GM10248 (cell line): ENCODE results near the gene SYNE1.

Source experiments
- CTCF ChIA-PET: fragments of 300-600 bp; sonication (Branson Sonifier 250); formaldehyde crosslinking; extraction: SDS; loops from one replicate; lab custom pipeline; 2021; ENCODE audit warnings: antibody characterized with exemption; lab: Yijun Ruan, JAX
- POLR2A ChIA-PET: fragments of 350-650 bp; sonication (Branson Sonifier 250); formaldehyde crosslinking; extraction: SDS; loops from one replicate; lab custom pipeline; 2020; ENCODE audit warnings: antibody characterized with exemption; lab: Yijun Ruan, JAX
- DNase-seq: peaks from one replicate; pipeline ENCODE4 v3.0.0; 2012; ENCODE audit errors: extremely low spot score
- CTCF ChIP-seq: IDR thresholded peaks from 2 replicates; pipeline ENCODE4 v1.5.1; 2012; ENCODE audit warnings: mild to moderate bottlenecking, low read depth; ENCODE audit errors: extremely low read depth, missing control alignments, control extremely low read depth

SYNE1 gene

DNA sequence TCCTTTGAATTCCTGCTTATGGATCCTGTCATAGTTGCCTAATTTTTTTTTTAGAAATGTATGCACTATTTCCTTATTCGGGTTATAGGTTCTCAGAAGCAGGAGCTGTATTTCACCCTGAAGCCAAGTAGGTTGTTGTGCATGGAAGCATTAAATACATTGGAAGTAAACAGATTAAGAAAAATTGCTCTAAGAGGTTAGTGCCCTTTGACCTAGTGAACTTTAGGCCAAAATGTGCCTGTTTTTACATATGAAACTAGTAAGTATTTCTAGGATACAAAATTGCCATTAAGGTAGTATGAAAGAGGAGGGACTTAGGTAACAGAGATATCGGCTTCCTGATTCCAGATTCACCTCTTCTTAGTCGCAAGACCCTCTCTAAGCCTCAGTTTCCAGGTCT lies 377.9 kb downstream of the SYNE1 start:
- CTCF ChIA-PET: interaction anchor here (1.4 to 2.0 kb wide), 2 partner anchors 8 to 11 kb away, joined by 3 to 8 read pairs; no protein-coding TSS in a partner anchor

DNA sequence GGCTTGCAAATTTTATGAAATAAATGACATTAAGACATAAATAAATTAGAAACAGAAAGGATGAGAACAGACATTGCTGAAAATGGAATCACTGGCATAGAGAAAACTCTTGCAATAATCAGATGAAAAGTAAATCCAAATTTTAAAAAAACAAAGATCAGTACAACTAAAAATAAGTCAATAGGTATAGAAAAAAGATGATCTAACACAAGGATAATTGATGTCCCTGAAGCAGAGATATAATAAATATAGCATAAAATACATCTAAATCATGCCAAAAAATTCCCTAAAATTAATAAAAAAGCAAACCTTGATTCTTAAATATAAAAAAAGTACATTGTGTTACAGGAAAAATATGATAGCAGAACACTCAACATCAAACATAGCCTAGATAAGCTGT lies 379.6 kb downstream of the SYNE1 start:
- POLR2A ChIA-PET: no interaction called here
- TF ChIP-seq CTCF: no peak
- no peak for DNase-seq
- CTCF ChIA-PET: interaction anchor here (1.3 kb wide), 1 partner anchor 10 kb away, joined by 4 read pairs; no protein-coding TSS in a partner anchor

More for the DNA sequence above, 377.9 kb downstream of the SYNE1 start:
- POLR2A ChIA-PET: no interaction called here
- DNase-seq: no peak
- TF ChIP-seq CTCF: no peak

GRCh38 chr6:152250127-152250526 lies 387.0 kb downstream of the SYNE1 start:
- ChIA-PET POLR2A (no interaction called here), CTCF (no interaction called here)
- TF ChIP-seq CTCF: no peak
- DNase-seq: no peak

DNA sequence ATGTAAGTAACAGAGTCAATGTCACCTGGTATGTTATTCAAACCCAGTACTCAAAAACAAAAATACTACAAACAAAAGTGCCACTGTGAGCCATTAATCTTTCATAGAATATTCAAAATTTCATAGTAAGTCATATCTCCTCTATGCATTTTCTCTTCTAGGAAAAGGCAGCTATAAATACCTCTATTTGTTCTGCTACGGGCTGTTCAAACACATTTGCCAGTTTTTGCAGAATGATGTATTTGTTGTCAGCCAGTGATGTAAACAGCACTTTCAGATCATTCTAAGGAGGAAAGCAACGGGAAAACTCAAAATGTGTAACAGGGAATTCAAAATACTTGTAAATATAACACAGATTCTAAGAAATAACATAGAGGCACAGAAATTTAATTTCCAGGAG lies 388.2 kb downstream of the SYNE1 start:
- no peak for TF ChIP-seq CTCF
- ChIA-PET CTCF (interaction anchor here (1.5 kb wide), 1 partner anchor 9 kb away, joined by 5 read pairs; no protein-coding TSS in a partner anchor), POLR2A (no interaction called here)
- DNase-seq: no peak

DNA sequence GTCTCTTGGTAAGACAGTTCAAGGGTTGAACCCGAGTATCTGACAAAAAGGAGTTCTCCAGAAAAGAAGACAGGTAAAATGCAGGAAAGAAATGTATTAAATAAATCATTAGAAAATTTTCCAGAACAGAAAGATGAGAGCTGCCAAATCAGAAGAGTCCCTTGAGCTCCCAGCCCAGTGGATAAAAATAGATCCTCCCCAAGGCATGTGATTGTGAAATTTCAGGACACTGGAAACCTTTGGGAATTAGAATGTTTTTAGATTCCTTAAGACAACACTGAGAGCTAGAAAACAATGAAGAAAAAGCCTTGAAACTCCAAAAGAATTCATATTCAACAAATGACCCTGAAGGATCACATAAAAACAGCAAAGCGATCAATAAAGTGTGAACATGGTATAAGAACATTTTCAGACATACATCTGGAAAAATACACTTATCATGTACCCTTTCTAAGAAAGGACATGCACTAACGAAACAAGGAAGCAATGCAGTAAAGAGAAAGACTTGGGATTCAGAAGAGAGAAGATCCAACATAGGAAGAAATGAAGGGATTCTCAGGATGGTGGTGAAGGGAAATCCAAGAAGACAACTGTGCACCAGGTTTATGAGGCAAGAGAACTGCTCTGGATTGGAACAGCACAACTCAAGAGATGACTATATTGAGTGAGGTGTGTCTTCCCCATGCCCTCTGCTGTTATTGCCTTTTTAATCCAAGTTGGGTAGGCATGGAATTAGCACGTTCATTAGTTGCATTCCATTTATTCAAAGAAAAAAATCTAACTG lies 390.4 kb downstream of the SYNE1 start:
- ChIA-PET CTCF (interaction anchor here (1.6 kb wide), 1 partner anchor 92 kb away, joined by 3 read pairs; no protein-coding TSS in a partner anchor), POLR2A (no interaction called here)
- TF ChIP-seq CTCF: no peak
- no peak for DNase-seq

- DNase-seq: no peak
- no peak for TF ChIP-seq CTCF
- ChIA-PET POLR2A (no interaction called here), CTCF (interaction anchor here (0.8 to 1.6 kb wide), 3 partner anchors 11 to 93 kb away, joined by 3 read pairs; no protein-coding TSS in a partner anchor)
Observed at GRCh38 chr6:152244998-152245630, 392.0 kb downstream of the SYNE1 start.
